Ishikawa (cell line): Measurements from ENCODE around the gene MCF2L2.

Source experiments
- CEBPB ChIP-seq: IDR thresholded peaks from 2 replicates; pipeline ENCODE4 v1.6.1; 2012
- CREB1 ChIP-seq: IDR thresholded peaks from 2 replicates; pipeline ENCODE4 v1.6.1; 2012; ENCODE audit warnings: low read depth
- EGR1 ChIP-seq: IDR thresholded peaks from 2 replicates; pipeline ENCODE4 v1.6.1; 2012
- EP300 ChIP-seq: IDR thresholded peaks from 2 replicates; pipeline ENCODE4 v1.6.1; 2012; ENCODE audit warnings: borderline replicate concordance
- FOXM1 ChIP-seq: IDR thresholded peaks from 2 replicates; pipeline ENCODE4 v1.6.1; 2012; ENCODE audit warnings: low read depth, borderline replicate concordance
- MAX ChIP-seq: IDR thresholded peaks from 2 replicates; pipeline ENCODE4 v1.6.1; 2012
- NFIC ChIP-seq: IDR thresholded peaks from 2 replicates; pipeline ENCODE4 v1.6.1; 2012
- RAD21 ChIP-seq: IDR thresholded peaks from 2 replicates; pipeline ENCODE4 v1.6.1; 2012; ENCODE audit warnings: low read depth
- REST ChIP-seq: IDR thresholded peaks from 2 replicates; pipeline ENCODE4 v1.6.1; 2012; ENCODE audit warnings: low read depth, mild to moderate bottlenecking
- TAF1 ChIP-seq: IDR thresholded peaks from 2 replicates; pipeline ENCODE4 v1.6.1; 2012; ENCODE audit warnings: low read depth, mild to moderate bottlenecking
- TCF12 ChIP-seq: IDR thresholded peaks from 2 replicates; pipeline ENCODE4 v1.6.1; 2012; ENCODE audit warnings: low read depth
- TEAD4 ChIP-seq: IDR thresholded peaks from 2 replicates; pipeline ENCODE4 v1.6.1; 2012
- USF1 ChIP-seq: IDR thresholded peaks from 2 replicates; pipeline ENCODE4 v1.6.1; 2012
- YY1 ChIP-seq: IDR thresholded peaks from 2 replicates; pipeline ENCODE4 v1.6.1; 2012; ENCODE audit warnings: low read depth
- ZBTB7A ChIP-seq: IDR thresholded peaks from 2 replicates; pipeline ENCODE4 v1.6.1; 2012; ENCODE audit warnings: low read depth

MCF2L2 gene

GRCh38 chr3:183220828-183221227 lies 207.6 kb downstream of the MCF2L2 start:
- no peak for TF ChIP-seq TEAD4
- TF ChIP-seq CREB1: no peak
- TF ChIP-seq ZBTB7A: no peak
- TF ChIP-seq TCF12: no peak
- TF ChIP-seq MAX: no peak
- no peak for TF ChIP-seq YY1
- TF ChIP-seq CEBPB: no peak
- no peak for TF ChIP-seq USF1
- no peak for TF ChIP-seq EP300
- TF ChIP-seq TAF1: no peak
- no peak for TF ChIP-seq REST
- no peak for TF ChIP-seq EGR1
- TF ChIP-seq RAD21: no peak
- TF ChIP-seq FOXM1: no peak
- TF ChIP-seq NFIC: no peak

- TF ChIP-seq EP300 (no peak), RAD21 (no peak), EGR1 (no peak), ZBTB7A (no peak), TEAD4 (no peak), REST (no peak), NFIC (no peak), USF1 (no peak)
These were observed 209.6 kb downstream of the MCF2L2 start for GRCh38 chr3:183218826-183219225.

GRCh38 chr3:183217548-183218332 lies 210.7 kb downstream of the MCF2L2 start:
- no peak for TF ChIP-seq EGR1

GRCh38 chr3:183215591-183216202 lies 212.7 kb downstream of the MCF2L2 start:
- TF ChIP-seq TAF1: no peak
- no peak for TF ChIP-seq TCF12
- TF ChIP-seq NFIC: no peak
- TF ChIP-seq RAD21: no peak
- no peak for TF ChIP-seq MAX

- TF ChIP-seq EGR1 (no peak), RAD21 (no peak), ZBTB7A (no peak), CEBPB (no peak), TEAD4 (no peak), FOXM1 (no peak), TCF12 (no peak), REST (no peak), TAF1 (no peak), NFIC (no peak)
These were observed 214.2 kb downstream of the MCF2L2 start for GRCh38 chr3:183214277-183214612.
